CD4-positive, alpha-beta memory T cell (primary cell): ENCODE results near the gene SGK1. TPM values are rescaled to one million over a fixed set of nuclear protein-coding genes. Genes with fewer than 3 reads are reported as not detected.

ENCODE experiments used
- CTCF ChIA-PET: fragments of 350-600 bp; sonication (Branson Sonifier 250); formaldehyde crosslinking; loops from one replicate; lab custom pipeline; 2021; ENCODE audit warnings: inconsistent platforms; ENCODE audit not compliant: partially characterized antibody; lab: Charles Lee
- POLR2A ChIA-PET: fragments of 350-600 bp; sonication (Branson Sonifier 250); formaldehyde crosslinking; loops from one replicate; lab custom pipeline; 2021; ENCODE audit not compliant: partially characterized antibody; lab: Charles Lee
- DNase-seq, 5 donors: peaks; one replicate each; pipeline versions ENCODE4 v3.0.0 to v3.0.0-alpha.2; 2020 to 2022; ENCODE audit warnings: mixed read lengths in 1 of 5
- H3K27ac ChIP-seq: one replicate; pipeline ENCODE4 v1.7.0; 2013; ENCODE audit warnings: low read depth, low read length
- H3K27me3 ChIP-seq: 2 replicates; pipeline ENCODE4 v1.7.0; 2013; ENCODE audit warnings: mild to moderate bottlenecking, low read length, moderate library complexity; ENCODE audit not compliant: insufficient read depth
- H3K36me3 ChIP-seq: 2 replicates; pipeline ENCODE4 v1.7.0; 2013; ENCODE audit warnings: mild to moderate bottlenecking, low read length, moderate library complexity; ENCODE audit not compliant: insufficient read depth
- H3K4me1 ChIP-seq: 2 replicates; pipeline ENCODE4 v1.7.0; 2013; ENCODE audit warnings: mild to moderate bottlenecking, low read length, moderate library complexity; ENCODE audit not compliant: insufficient read depth
- H3K4me3 ChIP-seq, 2 donors: one replicate each; pipeline ENCODE4 v1.7.0; 2013; ENCODE audit warnings: low read length in 2 of 2, mild to moderate bottlenecking in 1 of 2
- H3K9me3 ChIP-seq, 2 donors: one replicate each; pipeline ENCODE4 v1.7.0; 2013; ENCODE audit warnings: low read length in 2 of 2, control low read depth in 1 of 2; ENCODE audit not compliant: control insufficient read depth in 1 of 2
- H3K27ac Mint-ChIP-seq, 7 donors: one replicate each; pipeline ENCODE4 v1.8.0; 2020 to 2021; ENCODE audit warnings: mixed read lengths in 7 of 7, mild to moderate bottlenecking in 6 of 7, inconsistent platforms in 3 of 7, moderate library complexity in 3 of 7
- H3K27me3 Mint-ChIP-seq, 2 donors: one replicate each; pipeline ENCODE4 v1.8.0; 2020 to 2021; ENCODE audit warnings: mixed read lengths in 2 of 2
- H3K36me3 Mint-ChIP-seq, 2 donors: one replicate each; pipeline ENCODE4 v1.8.0; 2020 to 2021; ENCODE audit warnings: mixed read lengths in 2 of 2, inconsistent platforms in 1 of 2, mild to moderate bottlenecking in 1 of 2
- H3K4me1 Mint-ChIP-seq, 4 donors: one replicate each; pipeline ENCODE4 v1.8.0; 2020 to 2021; ENCODE audit warnings: mixed read lengths in 4 of 4, mild to moderate bottlenecking in 1 of 4
- H3K4me3 Mint-ChIP-seq, 8 donors: one replicate each; pipeline ENCODE4 v1.8.0; 2020 to 2021; ENCODE audit warnings: mixed read lengths in 8 of 8, mild to moderate bottlenecking in 7 of 8, moderate library complexity in 6 of 8, inconsistent platforms in 3 of 8
- H3K9me3 Mint-ChIP-seq, 8 donors: one replicate each; pipeline ENCODE4 v1.8.0; 2020 to 2021; ENCODE audit warnings: mixed read lengths in 8 of 8, mild to moderate bottlenecking in 5 of 8, inconsistent platforms in 3 of 8, moderate library complexity in 1 of 8
- intact Hi-C: fragments of 100-400 bp; cut with micrococcal nuclease; formaldehyde crosslinking; loops from one replicate; pipeline ENCODE4 v1.15.1; 2023
- polyA plus RNA-seq, 2 donors: library from polyadenylated mRNA; unstranded; fragments of 300-500 nt; fragmentation: Illumina TruSeq; gene quantifications; one replicate each; pipeline ENCODE4 v1.2.3, GENCODE V29; 2021
- total RNA-seq, 2 experiments: library from RNA; stranded (reverse); gene quantifications; one replicate each; pipeline ENCODE4 v1.2.3, GENCODE V29; 2021

Gene SGK1
- total and polyA plus RNA-seq, 4 experiments from 2014 or later: 5.8 to 46.9 (median 15.1) TPM

- no peak overlapping the region for H3K4me3 Mint-ChIP-seq
- H3K27ac Mint-ChIP-seq: no peak overlapping the region
- intact Hi-C loops: no loop called here
Observed at GRCh38 chr6:134312038-134312660, 5.8 kb downstream of the SGK1 start.

DNA sequence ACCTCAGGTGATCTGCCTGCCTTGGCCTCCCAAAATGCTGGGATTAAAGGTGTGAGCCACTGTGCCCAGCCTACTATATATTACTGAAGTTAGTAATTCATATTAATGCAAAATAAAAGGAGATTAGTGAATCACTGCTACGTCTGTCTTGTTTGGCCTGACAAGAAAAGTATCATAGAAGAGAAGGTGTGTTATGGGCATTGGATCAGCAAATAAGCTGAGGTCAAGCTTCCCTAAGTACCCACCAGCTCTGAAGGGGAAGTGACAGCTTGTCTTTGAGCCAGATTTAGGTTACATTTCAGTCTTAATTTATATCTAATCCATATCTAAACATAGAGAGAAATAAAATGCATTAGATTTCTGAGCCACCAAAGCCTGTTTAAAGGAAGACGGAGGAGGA, 7.1 kb downstream of the SGK1 start:
- H3K27me3 Mint-ChIP-seq: peaks cover 0 to 5% of the 10 kb centered on the region in 2 donors
- intact Hi-C loops: no loop called here
- ChIA-PET CTCF (no interaction called here), POLR2A (no interaction called here)
- Histone ChIP-seq H3K27me3 (no peaks in the 10 kb centered on the region), H3K4me3 (no peak overlapping the region), H3K4me1 (no peaks in the 10 kb centered on the region), H3K9me3 (no peaks in the 10 kb centered on the region), H3K36me3 (no peaks in the 10 kb centered on the region), H3K27ac (no peak overlapping the region)
- H3K4me1 Mint-ChIP-seq: peaks cover 0 to 11% (median 7%) of the 10 kb centered on the region in 4 donors
- DNase-seq: no peak
- H3K9me3 Mint-ChIP-seq: no peaks in the 10 kb centered on the region
- H3K4me3 Mint-ChIP-seq: no peak overlapping the region
- H3K36me3 Mint-ChIP-seq: no peaks in the 10 kb centered on the region
- H3K27ac Mint-ChIP-seq: no peak overlapping the region

More at GRCh38 chr6:134312038-134312660, 5.8 kb downstream of the SGK1 start:
- Histone ChIP-seq H3K9me3 (no peaks in the 10 kb centered on the region), H3K27ac (no peak overlapping the region), H3K36me3 (no peaks in the 10 kb centered on the region), H3K4me3 (no peak overlapping the region), H3K27me3 (no peaks in the 10 kb centered on the region), H3K4me1 (no peaks in the 10 kb centered on the region)
- DNase-seq: no peak
- Mint-ChIP-seq H3K27me3 (peaks cover 0 to 10% of the 10 kb centered on the region in 2 donors), H3K36me3 (no peaks in the 10 kb centered on the region), H3K9me3 (no peaks in the 10 kb centered on the region), H3K4me1 (peaks cover 1 to 13% (median 10%) of the 10 kb centered on the region in 4 donors)
- ChIA-PET CTCF (no interaction called here), POLR2A (no interaction called here)

GRCh38 chr6:134309983-134310605, 7.8 kb downstream of the SGK1 start:
- Histone ChIP-seq H3K27ac (no peak overlapping the region), H3K9me3 (no peaks in the 10 kb centered on the region), H3K36me3 (no peaks in the 10 kb centered on the region), H3K4me1 (no peaks in the 10 kb centered on the region), H3K4me3 (no peak overlapping the region), H3K27me3 (no peaks in the 10 kb centered on the region)
- ChIA-PET POLR2A (no interaction called here), CTCF (no interaction called here)
- Mint-ChIP-seq H3K27ac (peak overlapping the region in 2 of 7 donors; percentile 11 to 16), H3K4me1 (peaks cover 0 to 13% (median 8%) of the 10 kb centered on the region in 4 donors), H3K9me3 (no peaks in the 10 kb centered on the region), H3K4me3 (no peak overlapping the region), H3K36me3 (no peaks in the 10 kb centered on the region), H3K27me3 (peaks cover 0 to 5% of the 10 kb centered on the region in 2 donors)
- DNase-seq: no peak
- intact Hi-C loops: no loop called here

DNA sequence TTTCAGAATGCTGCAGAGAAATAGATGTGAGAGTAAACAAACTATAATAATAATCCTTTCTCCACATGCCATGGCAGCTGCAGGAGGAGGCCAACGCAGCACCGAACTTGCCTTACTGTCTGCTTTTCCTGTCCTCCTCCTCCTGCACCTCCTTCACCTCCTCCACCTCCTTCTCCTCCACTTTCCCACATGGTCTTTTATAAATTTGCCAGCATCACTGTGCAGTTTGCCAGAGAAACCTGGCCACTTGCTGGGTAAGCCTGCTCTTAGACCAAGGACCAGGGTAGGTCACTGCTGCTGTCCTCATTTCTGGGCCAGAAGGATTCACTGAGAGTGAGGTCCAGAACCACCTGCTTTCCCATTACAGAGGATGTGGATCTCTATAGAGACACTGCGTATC, 8.7 kb downstream of the SGK1 start:
- CTCF ChIA-PET: no interaction called here
- no peaks in the 10 kb centered on the region for H3K36me3 Mint-ChIP-seq
- no peak overlapping the region for H3K27ac Mint-ChIP-seq

DNA sequence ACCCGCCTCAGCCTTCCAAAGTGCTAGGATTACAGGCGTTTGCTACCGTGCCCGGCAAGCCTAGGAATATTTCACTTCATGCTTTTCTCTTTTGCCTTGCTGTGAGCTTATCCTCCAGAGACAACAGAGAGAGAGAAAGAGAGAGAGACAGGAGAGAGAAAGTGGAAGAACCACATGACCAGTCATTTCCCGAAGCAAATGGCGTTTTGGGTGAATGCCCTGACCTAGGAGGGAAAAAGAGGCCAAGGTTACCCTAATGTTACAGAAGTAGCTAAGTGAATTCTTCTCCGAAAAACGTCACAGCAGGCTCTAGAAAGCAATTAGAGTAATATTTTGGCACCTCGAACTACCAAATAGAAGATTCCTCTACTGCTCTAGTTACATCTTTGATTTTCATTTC, 9.1 kb downstream of the SGK1 start:
- no peaks in the 10 kb centered on the region for H3K36me3 Mint-ChIP-seq
- no peaks in the 10 kb centered on the region for H3K9me3 Mint-ChIP-seq
- peaks cover 3 to 18% (median 8%) of the 10 kb centered on the region in 4 donors for H3K4me1 Mint-ChIP-seq
- ChIA-PET POLR2A (no interaction called here), CTCF (no interaction called here)
- no peak overlapping the region for H3K27ac Mint-ChIP-seq
- intact Hi-C loops: no loop called here
- Histone ChIP-seq H3K27me3 (no peaks in the 10 kb centered on the region), H3K36me3 (no peaks in the 10 kb centered on the region), H3K9me3 (no peaks in the 10 kb centered on the region), H3K27ac (no peak overlapping the region), H3K4me3 (no peak overlapping the region), H3K4me1 (no peaks in the 10 kb centered on the region)
- H3K27me3 Mint-ChIP-seq: peaks cover 0 to 5% of the 10 kb centered on the region in 2 donors
- no peak overlapping the region for H3K4me3 Mint-ChIP-seq
- DNase-seq: no peak

More for the DNA sequence above, 8.7 kb downstream of the SGK1 start:
- peaks cover 3 to 16% (median 8%) of the 10 kb centered on the region in 4 donors for H3K4me1 Mint-ChIP-seq
- Histone ChIP-seq H3K4me1 (no peaks in the 10 kb centered on the region), H3K27ac (no peak overlapping the region), H3K4me3 (no peak overlapping the region), H3K9me3 (no peaks in the 10 kb centered on the region), H3K27me3 (no peaks in the 10 kb centered on the region), H3K36me3 (no peaks in the 10 kb centered on the region)
- no peaks in the 10 kb centered on the region for H3K9me3 Mint-ChIP-seq
- DNase-seq: no peak
- no peak overlapping the region for H3K4me3 Mint-ChIP-seq
- POLR2A ChIA-PET: no interaction called here
- intact Hi-C loops: no loop called here
- H3K27me3 Mint-ChIP-seq: peaks cover 0 to 5% of the 10 kb centered on the region in 2 donors

GRCh38 chr6:134307870-134308269, 10.0 kb downstream of the SGK1 start:
- no peak overlapping the region for H3K4me3 ChIP-seq
- H3K27me3 Mint-ChIP-seq: peaks cover 0 to 2% of the 10 kb centered on the region in 2 donors
- no peaks in the 10 kb centered on the region for H3K36me3 ChIP-seq
- no peaks in the 10 kb centered on the region for H3K4me1 ChIP-seq
- no peaks in the 10 kb centered on the region for H3K9me3 Mint-ChIP-seq
- H3K36me3 Mint-ChIP-seq: no peaks in the 10 kb centered on the region
- H3K27me3 ChIP-seq: no peaks in the 10 kb centered on the region
- POLR2A ChIA-PET: interaction anchor here (0.6 kb wide), 1 partner anchor 42 kb away, joined by 3 read pairs; no protein-coding TSS in a partner anchor
- H3K4me3 Mint-ChIP-seq: peak overlapping the region in 1 of 8 donors; percentile 3
- H3K4me1 Mint-ChIP-seq: peaks cover 3 to 18% (median 8%) of the 10 kb centered on the region in 4 donors
- peak overlapping the region in 2 of 7 donors; percentile 3 to 14 for H3K27ac Mint-ChIP-seq
- no peaks in the 10 kb centered on the region for H3K9me3 ChIP-seq
- DNase-seq: no peak
- intact Hi-C loops: no loop called here
- CTCF ChIA-PET: interaction anchor here (1.3 kb wide), 1 partner anchor 9 kb away, joined by 4 read pairs; no protein-coding TSS in a partner anchor
- no peak overlapping the region for H3K27ac ChIP-seq

GRCh38 chr6:134307075-134307474, 10.8 kb downstream of the SGK1 start:
- POLR2A ChIA-PET: no interaction called here
- peaks cover 3 to 18% (median 9%) of the 10 kb centered on the region in 4 donors for H3K4me1 Mint-ChIP-seq

More at GRCh38 chr6:134307075-134307474, 10.8 kb downstream of the SGK1 start:
- Mint-ChIP-seq H3K9me3 (no peaks in the 10 kb centered on the region), H3K4me3 (no peak overlapping the region), H3K27me3 (peaks cover 0 to 2% of the 10 kb centered on the region in 2 donors), H3K27ac (no peak overlapping the region), H3K36me3 (no peaks in the 10 kb centered on the region)
- no peaks in the 10 kb centered on the region for H3K4me1 ChIP-seq
- CTCF ChIA-PET: interaction anchor here (1.3 kb wide), 1 partner anchor 10 kb away, joined by 4 read pairs; no protein-coding TSS in a partner anchor
- intact Hi-C loops: no loop called here
- H3K27ac ChIP-seq: no peak overlapping the region
- DNase-seq: no peak
- H3K9me3 ChIP-seq: no peaks in the 10 kb centered on the region
- H3K27me3 ChIP-seq: no peaks in the 10 kb centered on the region
- H3K4me3 ChIP-seq: no peak overlapping the region
- H3K36me3 ChIP-seq: no peaks in the 10 kb centered on the region
